ENCODE results near the gene ARHGEF33.

DNA sequence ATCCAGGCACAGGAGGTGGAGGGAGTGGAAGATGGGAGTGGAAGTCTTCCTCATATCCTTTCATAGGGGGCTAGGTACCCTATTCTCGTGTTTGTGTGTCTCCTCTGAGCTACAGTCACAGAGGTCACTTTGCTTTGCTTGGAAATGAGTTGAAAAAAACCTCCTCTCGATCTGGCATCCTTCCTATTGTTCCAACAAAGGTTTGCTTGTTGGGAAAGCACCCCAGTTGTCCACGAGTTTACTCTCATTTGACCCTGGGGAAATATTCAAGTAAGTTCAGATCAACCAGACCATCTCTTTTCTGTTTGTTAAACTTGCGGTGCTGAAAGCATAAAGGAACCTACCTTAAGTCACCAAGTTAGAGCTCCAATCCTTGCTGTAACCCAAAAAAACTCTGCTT lies 59.3 kb downstream of the ARHGEF33 start:
- TF ChIP-seq POLR2AphosphoS5 (IDR thresholded peaks at IDR 0.05) (no peak), POLR2A (IDR thresholded peaks at IDR 0.05) (no peak)
- TF ChIP-seq, protein P1, sequence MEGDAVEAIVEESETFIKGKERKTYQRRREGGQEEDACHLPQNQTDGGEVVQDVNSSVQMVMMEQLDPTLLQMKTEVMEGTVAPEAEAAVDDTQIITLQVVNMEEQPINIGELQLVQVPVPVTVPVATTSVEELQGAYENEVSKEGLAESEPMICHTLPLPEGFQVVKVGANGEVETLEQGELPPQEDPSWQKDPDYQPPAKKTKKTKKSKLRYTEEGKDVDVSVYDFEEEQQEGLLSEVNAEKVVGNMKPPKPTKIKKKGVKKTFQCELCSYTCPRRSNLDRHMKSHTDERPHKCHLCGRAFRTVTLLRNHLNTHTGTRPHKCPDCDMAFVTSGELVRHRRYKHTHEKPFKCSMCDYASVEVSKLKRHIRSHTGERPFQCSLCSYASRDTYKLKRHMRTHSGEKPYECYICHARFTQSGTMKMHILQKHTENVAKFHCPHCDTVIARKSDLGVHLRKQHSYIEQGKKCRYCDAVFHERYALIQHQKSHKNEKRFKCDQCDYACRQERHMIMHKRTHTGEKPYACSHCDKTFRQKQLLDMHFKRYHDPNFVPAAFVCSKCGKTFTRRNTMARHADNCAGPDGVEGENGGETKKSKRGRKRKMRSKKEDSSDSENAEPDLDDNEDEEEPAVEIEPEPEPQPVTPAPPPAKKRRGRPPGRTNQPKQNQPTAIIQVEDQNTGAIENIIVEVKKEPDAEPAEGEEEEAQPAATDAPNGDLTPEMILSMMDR (IDR thresholded peaks at IDR 0.05) = no peak
